ENCODE measurements around the gene CDH23. TPM values are rescaled to one million over a fixed set of nuclear protein-coding genes. Genes with fewer than 3 reads are reported as not detected.

Gene CDH23
- total and polyA plus RNA-seq, 2 donors from 2014 or later: 1.1 to 6.4 TPM

DNA sequence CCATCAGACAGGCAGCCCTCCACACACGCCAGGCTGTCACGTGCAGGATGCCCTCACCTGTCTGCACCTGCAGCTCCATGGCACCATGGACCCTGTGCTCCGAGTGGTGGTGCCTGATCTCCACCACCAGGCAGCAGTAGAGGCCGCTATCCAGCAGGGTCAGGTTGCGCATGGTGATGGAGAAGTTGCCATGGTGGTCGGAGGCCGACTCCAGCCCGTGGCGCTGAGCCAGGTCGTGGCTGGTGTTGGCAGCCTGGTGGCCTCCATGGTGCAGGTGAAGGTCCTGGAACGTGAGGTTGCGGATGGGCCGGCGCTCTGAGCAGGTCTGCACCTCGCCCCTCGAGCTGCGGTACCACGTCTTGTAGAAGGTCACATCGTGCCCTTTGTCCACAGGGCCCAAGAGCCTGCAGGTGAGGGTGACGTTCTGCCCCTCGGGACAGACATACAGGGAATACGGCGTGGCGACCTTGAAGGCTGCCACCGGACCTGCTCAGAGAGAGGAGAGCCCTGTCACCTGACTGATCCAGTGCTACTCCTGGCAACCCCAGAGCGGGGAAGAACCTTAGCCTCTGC is 364.9 kb downstream of the CDH23 start:
- FAIRE-seq: no peak
- no peak overlapping the region for H3K9ac ChIP-seq (ENCODE audit: low read length in 3 of 3)
- TF ChIP-seq, protein P1, sequence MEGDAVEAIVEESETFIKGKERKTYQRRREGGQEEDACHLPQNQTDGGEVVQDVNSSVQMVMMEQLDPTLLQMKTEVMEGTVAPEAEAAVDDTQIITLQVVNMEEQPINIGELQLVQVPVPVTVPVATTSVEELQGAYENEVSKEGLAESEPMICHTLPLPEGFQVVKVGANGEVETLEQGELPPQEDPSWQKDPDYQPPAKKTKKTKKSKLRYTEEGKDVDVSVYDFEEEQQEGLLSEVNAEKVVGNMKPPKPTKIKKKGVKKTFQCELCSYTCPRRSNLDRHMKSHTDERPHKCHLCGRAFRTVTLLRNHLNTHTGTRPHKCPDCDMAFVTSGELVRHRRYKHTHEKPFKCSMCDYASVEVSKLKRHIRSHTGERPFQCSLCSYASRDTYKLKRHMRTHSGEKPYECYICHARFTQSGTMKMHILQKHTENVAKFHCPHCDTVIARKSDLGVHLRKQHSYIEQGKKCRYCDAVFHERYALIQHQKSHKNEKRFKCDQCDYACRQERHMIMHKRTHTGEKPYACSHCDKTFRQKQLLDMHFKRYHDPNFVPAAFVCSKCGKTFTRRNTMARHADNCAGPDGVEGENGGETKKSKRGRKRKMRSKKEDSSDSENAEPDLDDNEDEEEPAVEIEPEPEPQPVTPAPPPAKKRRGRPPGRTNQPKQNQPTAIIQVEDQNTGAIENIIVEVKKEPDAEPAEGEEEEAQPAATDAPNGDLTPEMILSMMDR (IDR thresholded peaks at IDR 0.05; ENCODE audit: borderline replicate concordance, extremely low read depth, insufficient read depth): no peak
- H3K9me3 ChIP-seq (ENCODE audit: control insufficient read depth in 2 of 3, insufficient read depth in 1 of 3, low read length in 3 of 3): no peaks in the 10 kb centered on the region
- DNase-seq: no peak
- H3K4me3 ChIP-seq (ENCODE audit: low read length in 3 of 3): no peak overlapping the region
- no peaks in the 10 kb centered on the region for H3K36me3 ChIP-seq (ENCODE audit: control insufficient read depth in 2 of 3, insufficient read depth in 3 of 3, low read length in 3 of 3)
- no peaks in the 10 kb centered on the region for H3K27me3 ChIP-seq (ENCODE audit: control insufficient read depth, insufficient read depth, low read length)
- peaks cover 0 to 48% (median 8%) of the 10 kb centered on the region in 3 donors for H3K4me1 ChIP-seq (ENCODE audit: control insufficient read depth in 2 of 3, insufficient read depth in 2 of 3, low read depth in 1 of 3, low read length in 3 of 3)
- intact Hi-C loops (cut with DNase I): no loop called here
- no peak overlapping the region for H3K27ac ChIP-seq (ENCODE audit: low read depth in 2 of 2, low read length in 2 of 2)

DNA sequence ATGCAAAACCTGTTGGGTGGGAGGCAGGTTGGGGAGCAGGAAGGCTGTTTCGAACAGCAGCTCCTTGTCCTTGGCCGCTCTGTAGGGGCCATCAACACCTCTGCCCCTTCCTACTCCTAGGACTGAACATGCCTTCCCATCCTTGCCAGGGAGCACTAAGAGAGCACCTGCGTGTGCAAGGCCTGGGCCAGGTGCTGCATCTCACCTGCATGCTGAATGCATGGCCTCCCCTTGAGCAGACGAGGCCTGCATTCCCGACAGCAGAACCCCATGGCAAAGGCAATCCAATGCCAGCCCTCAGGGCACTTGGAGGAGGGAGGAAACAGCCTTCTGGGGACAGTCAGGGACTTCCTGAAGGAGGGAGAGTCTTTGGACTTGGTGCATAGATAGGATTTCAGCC is 365.6 kb downstream of the CDH23 start:
- Histone ChIP-seq H3K4me1 (ENCODE audit: control insufficient read depth in 2 of 3, insufficient read depth in 2 of 3, low read depth in 1 of 3, low read length in 3 of 3) (peaks cover 0 to 50% (median 13%) of the 10 kb centered on the region in 3 donors), H3K27me3 (ENCODE audit: control insufficient read depth, insufficient read depth, low read length) (no peaks in the 10 kb centered on the region), H3K9me3 (ENCODE audit: control insufficient read depth in 2 of 3, insufficient read depth in 1 of 3, low read length in 3 of 3) (no peaks in the 10 kb centered on the region), H3K36me3 (ENCODE audit: control insufficient read depth in 2 of 3, insufficient read depth in 3 of 3, low read length in 3 of 3) (no peaks in the 10 kb centered on the region), H3K27ac (ENCODE audit: low read depth in 2 of 2, low read length in 2 of 2) (no peak overlapping the region), H3K9ac (ENCODE audit: low read length in 3 of 3) (no peak overlapping the region), H3K4me3 (ENCODE audit: low read length in 3 of 3) (no peak overlapping the region)
- intact Hi-C loops (cut with DNase I): no loop called here
- FAIRE-seq (no peak), DNase-seq (no peak)
- TF ChIP-seq, protein P1 (IDR thresholded peaks at IDR 0.05; ENCODE audit: borderline replicate concordance, extremely low read depth, insufficient read depth): no peak

DNA sequence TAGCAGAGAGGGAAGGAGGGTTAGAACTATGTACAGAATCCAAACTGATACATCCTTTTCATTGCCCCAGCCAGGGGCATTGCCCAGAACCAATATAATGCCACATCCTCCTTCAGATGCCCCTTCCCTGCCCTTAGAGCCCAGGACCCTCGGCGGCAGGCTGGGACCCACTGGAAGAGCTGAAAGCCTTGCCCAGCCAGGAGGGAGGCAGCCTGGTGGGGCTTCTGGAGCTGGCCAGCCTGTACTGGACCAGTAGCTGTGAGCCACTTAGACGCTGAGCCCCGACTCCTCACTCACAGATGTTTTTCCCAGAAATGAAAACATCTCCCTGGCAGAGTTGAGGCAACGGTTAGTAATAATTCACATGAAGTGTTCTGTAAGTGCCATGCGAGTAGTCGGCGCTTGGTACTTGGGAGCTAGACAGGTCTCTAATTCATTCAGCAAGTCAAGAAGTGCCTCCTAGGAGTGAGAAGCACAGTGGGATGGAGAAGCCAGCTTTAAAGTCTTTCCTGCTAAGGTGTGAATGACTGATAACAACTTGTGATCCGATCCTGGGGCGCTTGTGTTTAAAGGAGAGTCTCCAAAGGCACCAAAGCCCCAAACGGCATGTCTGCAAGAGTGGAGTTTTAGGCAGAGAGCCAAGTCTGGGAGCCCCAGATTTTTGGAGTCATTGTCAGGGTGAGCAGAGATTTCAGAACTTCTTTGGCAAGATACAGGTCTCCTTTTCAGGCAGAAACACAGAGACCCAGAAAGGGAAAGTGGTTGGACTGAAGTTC is 366.8 kb downstream of the CDH23 start:
- intact Hi-C loops (cut with DNase I): no loop called here

More for the DNA sequence above, 366.8 kb downstream of the CDH23 start:
- H3K4me1 ChIP-seq (ENCODE audit: control insufficient read depth in 2 of 3, insufficient read depth in 2 of 3, low read depth in 1 of 3, low read length in 3 of 3): peaks cover 0 to 51% (median 14%) of the 10 kb centered on the region in 3 donors
- no peaks in the 10 kb centered on the region for H3K9me3 ChIP-seq (ENCODE audit: control insufficient read depth in 2 of 3, insufficient read depth in 1 of 3, low read length in 3 of 3)
- TF ChIP-seq, protein P1 (IDR thresholded peaks at IDR 0.05; ENCODE audit: borderline replicate concordance, extremely low read depth, insufficient read depth): no peak
- H3K27me3 ChIP-seq (ENCODE audit: control insufficient read depth, insufficient read depth, low read length): no peaks in the 10 kb centered on the region
- no peak overlapping the region for H3K27ac ChIP-seq (ENCODE audit: low read depth in 2 of 2, low read length in 2 of 2)
- DNase-seq: no peak
- no peak overlapping the region for H3K9ac ChIP-seq (ENCODE audit: low read length in 3 of 3)
- FAIRE-seq: no peak
- H3K4me3 ChIP-seq (ENCODE audit: low read length in 3 of 3): no peak overlapping the region
- H3K36me3 ChIP-seq (ENCODE audit: control insufficient read depth in 2 of 3, insufficient read depth in 3 of 3, low read length in 3 of 3): no peaks in the 10 kb centered on the region

All from kidney (tissue), 14 donors.